CD1c-positive myeloid dendritic cell (primary cell): ENCODE results near the gene EVC.

ENCODE experiments used
- DNase-seq: peaks from one replicate; pipeline ENCODE4 v3.0.0-alpha.2; 2016; ENCODE audit errors: extremely low spot score

The EVC gene

GRCh38 chr4:5755161-5755560, 44.2 kb downstream of the EVC start:
- no peak for DNase-seq

GRCh38 chr4:5755679-5756078, 44.7 kb downstream of the EVC start:
- no peak for DNase-seq

- DNase-seq: no peak
Measured at GRCh38 chr4:5756271-5756670, 45.3 kb downstream of the EVC start.

DNA sequence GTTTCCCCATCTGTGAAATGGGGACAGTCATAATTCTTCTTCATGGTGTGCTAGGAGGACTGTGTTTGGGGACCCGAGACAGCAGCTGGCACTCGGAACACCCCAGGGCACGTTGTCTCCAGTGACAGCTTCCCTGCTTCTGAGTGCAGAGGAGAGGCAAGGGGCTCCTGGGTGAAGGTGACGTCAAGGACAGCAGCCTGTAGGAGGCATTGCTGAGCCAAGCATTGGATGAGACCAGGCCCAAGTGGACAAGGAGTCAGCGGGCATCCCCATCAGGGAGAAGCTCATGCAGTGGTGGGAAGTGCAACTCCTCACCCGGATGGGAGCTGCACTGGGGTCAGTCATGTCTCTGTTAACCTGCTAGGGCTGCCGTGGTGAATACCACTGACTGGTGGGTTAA, 46.1 kb downstream of the EVC start:
- no peak for DNase-seq

DNA sequence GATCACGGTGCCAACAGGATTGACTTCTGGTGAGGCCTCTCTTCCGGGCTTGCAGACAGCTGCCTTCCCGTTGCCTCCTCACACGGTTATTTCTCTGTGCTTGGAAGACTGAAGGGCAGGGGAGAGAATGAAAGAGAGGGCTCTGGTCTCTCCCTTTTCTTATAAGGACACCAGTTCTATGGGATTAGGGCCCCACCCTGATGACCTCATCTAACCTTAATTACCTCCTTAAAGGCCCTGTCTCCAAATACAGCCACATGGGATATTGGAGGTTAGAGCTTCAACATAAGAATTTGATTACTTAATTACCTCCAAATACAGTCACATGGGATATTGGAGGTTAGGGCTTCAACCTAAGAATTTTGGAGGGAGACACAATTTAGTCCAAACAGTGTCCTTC, 46.5 kb downstream of the EVC start:
- no peak for DNase-seq

GRCh38 chr4:5757954-5758353, 47.0 kb downstream of the EVC start:
- no peak for DNase-seq

DNA sequence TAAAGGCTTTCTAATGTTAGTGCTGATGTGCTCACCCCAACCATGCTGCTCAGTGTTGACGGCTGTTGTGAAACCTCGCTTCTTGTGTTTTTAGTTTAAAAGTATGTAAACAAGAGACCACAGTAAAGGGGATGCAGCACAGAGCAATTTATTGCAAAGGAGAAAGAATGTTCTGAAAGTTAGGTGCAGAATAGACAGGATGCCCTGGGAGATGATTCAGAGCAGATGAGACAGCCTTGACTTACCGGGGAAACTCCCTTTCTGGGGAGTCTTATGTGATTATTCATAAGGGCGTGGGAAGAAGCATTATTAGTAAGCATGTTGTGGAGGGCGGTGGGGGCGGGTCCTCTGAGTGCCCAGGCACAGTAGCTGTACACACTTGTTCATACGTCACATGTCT, 47.7 kb downstream of the EVC start:
- peak; percentile 2 for DNase-seq

GRCh38 chr4:5759236-5760075, 48.5 kb downstream of the EVC start:
- DNase-seq: no peak

GRCh38 chr4:5760246-5760645, 49.2 kb downstream of the EVC start:
- no peak for DNase-seq

- DNase-seq: no peak
Measured at GRCh38 chr4:5760936-5761480, 50.0 kb downstream of the EVC start.

DNA sequence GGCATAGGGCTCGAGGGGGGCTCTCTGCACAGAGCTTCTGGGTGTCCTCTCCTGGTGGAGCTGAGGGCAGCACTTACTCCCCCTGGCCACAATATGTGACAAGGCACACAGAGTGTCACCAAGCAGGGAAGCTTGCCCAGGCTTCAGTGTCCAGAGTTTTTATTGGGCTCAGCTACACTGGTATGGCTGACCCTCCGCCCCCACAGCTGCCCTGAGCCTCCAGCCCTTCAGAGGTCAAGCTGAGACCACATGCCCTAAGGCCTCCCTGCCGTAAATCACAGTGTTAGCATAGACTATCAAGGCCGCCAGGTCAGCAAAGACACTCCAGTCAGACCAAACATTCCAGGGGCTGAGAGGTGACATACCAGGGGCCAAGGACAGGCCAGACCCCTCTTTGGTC, 59.0 kb downstream of the EVC start:
- no peak for DNase-seq

- DNase-seq: no peak
Measured at GRCh38 chr4:5772528-5773270, 61.7 kb downstream of the EVC start.

DNA sequence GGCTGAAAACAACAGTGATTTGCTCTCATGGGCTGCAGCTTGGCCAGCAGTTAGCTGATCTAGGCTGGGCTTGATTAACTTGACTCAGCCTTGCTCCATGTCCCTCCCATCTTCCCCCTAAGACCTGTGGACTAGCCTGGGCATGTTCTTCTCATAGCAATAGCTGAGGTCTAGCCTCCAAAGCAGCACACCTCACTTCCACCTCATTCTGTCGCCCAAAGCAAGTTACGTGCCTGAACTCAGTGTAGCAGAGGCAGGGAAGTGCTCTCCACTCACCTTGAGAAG, 62.2 kb downstream of the EVC start:
- no peak for DNase-seq

GRCh38 chr4:5774416-5775036, 63.5 kb downstream of the EVC start:
- DNase-seq: no peak

- DNase-seq: no peak
Measured at GRCh38 chr4:5776510-5776909, 65.5 kb downstream of the EVC start.

GRCh38 chr4:5780831-5781480, 70.0 kb downstream of the EVC start:
- DNase-seq: no peak

DNA sequence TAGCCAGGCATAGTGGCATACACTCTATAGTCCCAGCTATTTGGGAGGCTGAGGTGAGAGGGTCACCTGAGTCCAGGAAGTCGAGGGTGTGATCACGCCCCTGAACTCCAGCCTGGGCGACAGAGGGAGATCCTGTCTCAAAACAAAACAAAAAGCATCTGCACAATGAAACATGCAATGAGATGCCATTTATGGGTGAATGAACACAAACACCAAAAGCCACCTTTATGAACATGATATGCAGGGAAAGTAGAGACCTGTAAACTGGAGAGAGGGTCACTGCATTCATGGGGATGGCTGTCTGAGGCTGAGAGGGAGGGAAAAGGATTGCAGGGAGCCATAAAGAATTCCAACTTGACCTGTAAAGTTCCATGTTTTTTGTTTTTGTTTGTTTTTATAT, 70.7 kb downstream of the EVC start:
- DNase-seq: no peak

DNA sequence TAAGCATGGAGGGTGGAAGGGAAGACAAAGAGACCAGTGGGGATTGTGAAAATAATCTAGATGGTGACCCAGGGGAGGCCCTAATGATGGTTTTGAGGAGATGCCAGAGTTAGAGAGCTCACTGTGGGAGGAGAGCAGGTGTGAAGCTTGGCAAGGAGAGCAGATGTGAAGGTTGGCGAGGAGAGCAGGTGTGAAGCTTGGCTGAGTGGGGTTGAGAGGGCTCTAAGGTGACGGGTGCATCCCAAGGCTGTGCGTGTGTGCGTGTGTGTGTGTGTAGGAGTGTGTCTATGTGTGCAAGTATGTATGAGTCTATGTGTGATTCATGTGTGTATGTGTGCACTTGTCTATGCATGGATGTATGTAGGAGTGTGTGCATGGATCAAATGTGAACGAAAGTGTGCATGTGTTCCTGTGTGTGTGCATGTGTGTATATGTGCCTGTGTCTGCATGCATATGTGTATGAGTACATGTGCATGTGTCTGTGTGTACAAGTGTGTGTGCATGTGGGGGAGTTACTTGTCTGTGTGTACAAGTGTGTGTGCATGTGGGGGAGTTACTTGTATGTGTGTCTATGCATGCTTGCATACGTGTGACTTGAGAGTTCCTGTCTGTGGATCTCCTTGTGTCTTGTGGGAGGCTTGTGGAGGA, 72.0 kb downstream of the EVC start:
- DNase-seq: no peak

DNA sequence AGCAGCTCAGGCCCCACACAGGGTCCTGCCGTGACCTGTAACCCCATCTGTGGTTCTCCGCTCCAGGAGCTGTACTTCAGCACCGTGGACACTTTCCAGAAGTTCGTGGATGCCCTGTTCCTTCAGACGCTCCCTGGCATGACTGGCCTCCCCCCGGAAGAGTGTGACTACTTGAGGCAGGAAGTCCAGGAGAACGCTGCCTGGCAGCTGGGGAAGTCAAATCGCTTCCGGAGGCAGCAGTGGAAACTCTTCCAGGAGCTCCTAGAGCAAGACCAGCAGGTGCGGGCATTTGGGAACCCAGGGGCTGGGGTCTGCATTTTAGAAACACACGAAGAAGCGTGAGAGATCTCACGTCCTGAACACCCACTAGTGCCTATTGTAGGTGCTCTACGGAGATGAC, 72.5 kb downstream of the EVC start:
- no peak for DNase-seq

GRCh38 chr4:5784021-5784420, 73.0 kb downstream of the EVC start:
- no peak for DNase-seq

DNA sequence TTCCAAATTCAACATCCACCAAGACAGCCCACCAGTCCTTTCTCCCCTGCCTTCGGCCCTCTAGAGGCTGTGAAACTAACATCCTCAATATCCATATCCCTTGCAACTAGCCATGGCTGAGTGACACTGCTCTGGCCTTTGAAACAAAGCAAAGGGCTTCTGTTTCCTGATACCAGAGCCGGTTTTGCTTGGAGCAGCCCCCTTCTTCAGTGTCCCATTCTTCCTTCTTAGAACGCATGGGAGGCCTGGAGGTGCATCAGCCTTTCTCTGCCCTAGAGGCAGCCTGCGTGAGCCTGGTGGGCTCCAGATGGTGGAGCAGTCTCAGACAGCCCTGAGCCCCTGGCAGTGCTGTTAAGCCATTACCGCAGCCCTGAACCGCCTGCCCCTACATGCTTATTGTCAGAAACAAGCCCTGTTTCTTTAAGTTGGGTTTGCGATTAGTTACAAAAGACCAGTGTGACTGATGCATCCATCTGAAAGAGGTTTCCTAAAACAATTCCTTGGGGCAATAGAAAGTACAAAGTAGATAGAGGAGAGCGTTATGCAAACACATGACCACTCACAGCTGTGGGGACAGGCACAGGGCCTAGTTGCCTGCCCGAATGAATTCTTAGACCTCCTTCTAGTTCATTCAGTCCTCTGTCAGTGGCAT, 74.1 kb downstream of the EVC start:
- no peak for DNase-seq
